Activated CD4-positive, alpha-beta T cell treated with anti-CD3 and anti-CD28 coated beads for 4 hours (primary cell): Measurements from ENCODE around the gene RPS25.
"Not testable (repeated sequence)": the region's sequence is repeated elsewhere in the genome, so short reads cannot be mapped to it uniquely, and the experiment has no call there.

Experiments
- DNase-seq, 2 donors: peaks; one replicate each; pipeline ENCODE4 v3.0.0-alpha.2; 2020

RPS25 gene

DNA sequence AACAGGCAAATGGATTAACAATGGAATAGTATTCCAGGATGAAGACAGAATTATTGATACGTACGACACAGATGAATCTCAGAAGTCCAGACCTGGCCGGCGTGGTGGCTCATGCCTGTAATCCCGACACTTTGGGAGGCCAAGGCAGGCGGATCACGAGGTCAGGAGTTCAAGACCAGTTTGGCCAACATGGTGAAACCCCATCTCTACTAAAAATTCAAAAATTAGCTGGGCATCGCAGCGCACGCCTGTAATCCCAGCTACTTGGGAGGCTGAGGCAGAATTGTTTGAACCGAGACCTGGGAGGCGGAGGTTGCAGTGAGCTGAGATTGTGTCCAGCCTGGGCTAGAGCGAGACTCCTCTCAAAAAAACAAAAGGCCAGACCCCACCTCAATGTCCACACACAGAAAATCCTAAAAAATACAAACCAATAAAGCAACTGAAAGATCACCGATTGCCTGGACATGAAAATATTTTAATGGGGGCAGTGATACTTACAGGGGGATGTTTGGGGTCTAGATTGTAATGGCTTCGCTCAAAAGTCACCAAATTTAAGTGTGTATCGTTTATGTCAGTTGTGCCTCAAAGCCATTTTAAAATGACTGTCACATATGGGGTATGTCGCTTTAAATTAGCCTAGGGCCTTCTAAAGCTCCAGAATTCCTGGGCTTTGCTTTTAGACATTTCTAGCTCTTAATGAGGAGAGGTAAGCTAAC is 3.8 kb downstream of the RPS25 start:
- no peak for DNase-seq

DNA sequence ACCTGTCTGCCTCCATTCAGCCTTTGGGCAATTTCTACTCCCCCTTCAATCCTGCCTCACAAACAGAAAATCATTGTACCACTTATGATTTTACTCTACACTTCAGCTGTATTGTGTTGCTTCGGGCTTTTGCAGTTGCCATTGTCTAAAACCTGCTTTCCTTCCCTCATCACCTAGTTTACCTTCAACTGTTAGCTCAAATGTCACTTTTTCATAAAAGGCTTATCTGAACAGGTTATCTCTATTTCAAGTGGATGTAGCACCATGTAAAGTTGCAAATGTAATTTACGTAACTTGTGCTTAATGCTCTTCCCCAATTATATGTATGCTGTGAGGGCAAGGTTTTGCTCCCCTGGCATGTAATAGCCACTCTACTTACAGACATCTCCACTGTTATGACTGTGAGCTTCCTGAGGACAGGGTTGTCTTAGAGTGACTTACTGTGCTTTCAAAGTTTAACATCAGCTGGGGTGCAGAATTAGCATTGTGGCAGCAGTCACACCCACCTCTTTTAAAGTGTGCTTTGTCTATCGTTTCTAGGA is 5.4 kb downstream of the RPS25 start:
- DNase-seq, result no peak

DNA sequence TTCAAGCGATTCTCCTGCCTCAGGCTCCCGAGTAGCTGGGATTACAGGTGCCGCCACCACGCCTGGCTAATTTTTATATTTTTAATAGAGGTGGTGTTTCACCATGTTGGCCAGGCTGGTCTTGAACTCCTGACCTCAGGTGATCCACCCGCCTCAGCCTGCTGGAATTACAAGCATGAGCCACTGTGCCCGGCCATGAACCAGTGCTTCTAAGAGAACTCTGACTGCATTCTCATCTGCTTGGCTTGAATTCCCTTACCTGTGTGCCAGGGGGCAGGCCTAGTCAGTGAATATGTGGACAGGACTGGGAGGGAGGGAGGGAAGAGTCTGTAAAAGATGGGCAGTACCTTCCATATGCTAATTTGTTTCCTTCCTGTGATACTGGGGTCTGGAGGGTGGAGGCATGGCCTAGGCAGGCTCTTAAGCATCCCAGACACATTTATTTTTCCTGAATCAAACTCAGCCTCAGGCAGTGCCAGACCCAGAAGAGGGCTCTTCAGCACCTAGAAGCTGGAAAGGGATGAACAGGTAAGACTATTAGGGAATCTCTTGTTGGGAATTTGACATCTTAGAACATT is 6.6 kb downstream of the RPS25 start:
- DNase-seq, result no peak

DNA sequence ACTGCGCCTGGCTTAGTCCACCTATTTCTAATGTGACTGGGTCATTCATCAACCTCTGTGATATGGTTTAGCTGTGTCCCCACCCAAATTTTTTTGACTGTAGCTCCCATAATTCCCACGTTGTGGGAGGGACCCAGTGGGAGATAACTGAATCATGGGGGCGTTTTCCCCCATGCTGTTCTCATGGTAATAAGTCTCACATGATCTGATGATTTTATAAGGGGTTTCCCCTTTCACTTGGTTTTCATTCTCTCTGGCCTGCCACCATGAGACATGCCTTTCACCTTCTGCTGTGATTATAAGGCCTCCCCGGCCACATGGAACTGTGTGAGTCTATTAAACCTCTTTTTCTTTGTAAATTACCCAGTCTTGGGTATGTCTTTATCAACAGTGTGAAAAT is 11.5 kb downstream of the RPS25 start:
- no peak for DNase-seq

DNA sequence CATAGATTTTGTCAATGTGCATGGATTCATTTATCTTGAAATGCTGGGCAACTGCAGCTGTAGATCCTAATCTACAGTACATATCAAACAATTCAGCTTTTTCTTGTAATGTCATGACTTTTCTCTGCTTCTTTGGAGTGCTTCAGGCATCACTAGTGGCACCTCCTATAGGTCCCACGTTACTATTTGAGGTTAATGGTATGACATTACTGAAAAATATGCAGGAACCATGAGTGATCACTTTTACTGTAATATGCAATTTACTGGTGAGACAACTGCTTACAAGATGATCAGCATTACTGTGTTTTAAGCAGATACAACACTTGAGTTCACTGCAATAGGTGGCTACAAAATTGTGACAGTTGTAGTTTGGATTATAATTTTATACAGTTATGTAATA is 17.2 kb downstream of the RPS25 start:
- no peak for DNase-seq

DNA sequence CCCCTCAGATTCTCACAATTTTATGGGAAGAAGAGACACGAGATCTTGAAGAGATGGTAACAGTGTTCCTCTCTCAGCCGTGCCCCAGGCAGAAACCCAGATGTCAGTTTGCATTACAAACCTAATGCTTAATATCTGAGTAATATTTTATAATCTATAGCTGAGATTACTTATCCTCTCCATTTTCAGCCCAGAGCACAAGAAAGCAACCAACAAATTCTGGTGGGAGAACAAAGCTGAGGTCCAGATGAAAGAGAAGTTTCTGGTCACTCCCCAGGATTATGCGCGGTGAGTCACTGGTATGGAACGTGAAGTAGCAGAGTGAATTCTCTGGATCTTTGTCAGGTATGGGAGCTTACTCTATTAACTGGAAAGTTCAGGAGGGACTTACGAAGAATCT is 19.3 kb downstream of the RPS25 start:
- no peak for DNase-seq

DNA sequence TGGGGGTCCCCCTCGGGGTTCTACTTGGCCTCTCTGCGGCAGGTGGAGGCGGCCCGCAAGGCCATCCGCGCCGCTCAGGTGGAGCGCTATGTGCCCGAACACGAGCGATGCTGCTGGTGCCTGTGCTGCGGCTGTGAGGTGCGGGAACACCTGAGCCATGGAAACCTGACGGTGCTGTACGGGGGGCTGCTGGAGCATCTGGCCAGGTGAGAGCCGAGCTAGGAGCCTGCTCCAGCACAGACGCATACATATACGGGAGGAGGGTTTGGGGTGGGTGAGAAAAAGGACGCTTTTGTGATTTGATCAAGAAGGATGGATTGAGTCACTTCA is 19.8 kb downstream of the RPS25 start:
- DNase-seq, result no peak

DNA sequence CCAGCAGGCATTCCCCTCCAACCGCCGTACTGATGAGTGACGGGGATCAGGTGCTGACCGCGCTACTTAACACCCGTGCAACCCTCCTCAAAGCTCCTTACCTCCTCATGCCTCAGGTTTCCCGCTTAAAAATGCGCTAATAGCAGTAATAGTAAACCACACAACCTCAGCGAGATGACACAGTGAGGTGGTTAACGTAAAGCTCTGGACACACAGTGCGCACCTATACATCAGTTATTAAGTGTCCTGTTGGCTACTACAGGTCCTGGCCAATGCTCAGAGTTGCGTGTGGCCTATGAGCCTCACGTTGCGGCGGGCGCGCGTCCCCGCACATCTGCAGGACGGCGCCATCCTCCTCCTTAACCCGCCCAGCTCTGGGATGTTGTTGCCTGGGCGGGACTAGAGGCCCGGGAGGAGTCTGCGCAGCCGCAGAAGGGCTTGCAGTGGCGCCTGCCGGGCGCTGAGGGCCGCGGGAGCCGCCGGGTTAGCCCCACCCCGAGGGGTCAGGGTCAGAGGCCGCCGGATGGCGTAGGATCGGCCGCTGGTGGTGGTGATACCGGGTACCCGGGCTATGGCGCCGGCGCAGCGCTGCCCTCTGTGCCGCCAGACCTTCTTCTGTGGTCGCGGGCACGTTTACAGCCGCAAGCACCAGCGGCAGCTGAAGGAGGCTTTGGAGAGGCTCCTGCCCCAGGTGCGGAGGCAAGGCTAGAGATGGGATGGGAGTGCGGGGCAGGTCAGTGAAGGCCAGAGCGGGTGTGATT is 20.3 kb downstream of the RPS25 start, which contains the start of gene CENATAC:
Gene CENATAC (plus strand): TSS at position 512 of the 761 bp plus-strand sequence. CDS start 60 bp downstream, at position 572.
- DNase-seq, result peak; percentile 95

DNA sequence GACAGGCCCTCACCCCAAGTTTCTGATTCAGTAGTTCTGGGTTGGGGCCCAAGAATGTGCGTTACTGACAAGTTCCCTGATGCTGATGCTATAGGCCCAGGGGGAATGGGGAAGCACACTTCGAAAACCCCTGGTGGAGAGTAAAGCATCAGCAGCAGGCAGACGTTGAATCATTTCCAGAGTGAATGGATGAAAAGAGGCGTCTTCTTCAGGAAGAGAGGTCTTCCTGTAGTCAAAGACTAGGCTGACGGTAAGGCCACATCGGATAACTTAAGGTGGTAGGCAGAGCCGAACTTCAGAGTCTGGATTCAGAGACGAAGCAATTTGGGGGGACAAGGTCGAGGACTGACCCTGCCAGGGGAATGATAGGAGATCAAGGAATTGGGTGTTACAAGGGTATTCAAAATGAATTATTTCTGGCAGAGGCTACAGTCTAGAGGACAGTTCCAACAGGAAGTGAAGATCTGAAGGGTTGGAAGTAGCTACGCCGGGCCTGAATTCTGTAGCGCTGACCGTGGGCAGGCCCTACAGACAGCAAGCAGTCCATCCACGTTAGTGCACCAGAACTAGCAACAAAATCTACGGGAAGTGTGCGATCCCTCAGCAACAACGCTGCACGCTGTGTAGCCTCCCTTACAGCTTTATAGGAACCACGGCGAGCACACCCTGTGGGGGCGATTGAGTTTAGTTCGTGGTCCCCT is 21.1 kb downstream of the RPS25 start:
- DNase-seq, result peak; percentile 8 to 37

DNA sequence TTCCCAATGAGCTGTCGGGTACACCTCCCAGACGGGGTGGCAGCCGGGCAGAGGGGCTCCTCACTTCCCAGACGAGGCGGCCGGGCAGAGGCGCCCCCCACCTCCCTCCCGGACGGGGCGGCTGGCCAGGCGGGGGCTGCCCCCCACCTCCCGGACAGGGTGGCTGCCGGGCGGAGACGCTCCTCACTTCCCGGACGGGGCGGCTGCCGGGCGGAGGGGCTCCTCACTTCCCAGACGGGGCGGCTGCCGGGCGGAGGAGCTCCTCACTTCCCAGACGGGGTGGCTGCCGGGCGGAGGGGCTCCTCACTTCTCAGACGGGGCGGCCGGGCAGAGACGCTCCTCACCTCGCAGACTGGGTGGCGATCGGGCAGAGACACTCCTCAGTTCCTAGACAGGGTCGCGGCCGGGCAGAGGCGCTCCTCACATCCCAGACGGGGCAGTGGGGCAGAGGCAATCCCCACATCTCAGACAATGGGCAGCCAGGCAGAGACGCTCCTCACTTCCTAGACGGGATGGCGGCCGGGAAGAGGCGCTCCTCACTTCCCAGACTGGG is 26.6 kb downstream of the RPS25 start:
- not testable (repeated sequence) for DNase-seq

DNA sequence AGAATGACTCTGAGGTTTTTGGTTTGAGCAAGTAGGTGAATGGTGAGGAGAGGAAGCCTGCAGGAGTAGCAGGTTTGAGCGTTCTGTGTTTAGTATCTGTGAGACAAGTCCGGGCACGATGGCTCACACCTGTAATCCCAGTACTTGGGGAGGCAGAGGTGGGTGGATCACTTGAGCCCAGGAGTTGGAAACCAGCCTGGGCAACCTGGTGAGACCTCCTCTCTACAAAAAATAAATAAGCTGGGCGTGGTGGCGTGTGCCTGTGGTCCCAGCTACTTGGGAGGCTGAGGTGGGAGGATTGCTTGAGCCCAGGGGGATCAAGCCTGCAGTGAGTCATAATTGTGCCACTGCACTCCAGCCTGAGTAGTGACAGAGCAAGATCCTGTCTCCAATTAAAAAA is 29.9 kb downstream of the RPS25 start:
- DNase-seq, result no peak

DNA sequence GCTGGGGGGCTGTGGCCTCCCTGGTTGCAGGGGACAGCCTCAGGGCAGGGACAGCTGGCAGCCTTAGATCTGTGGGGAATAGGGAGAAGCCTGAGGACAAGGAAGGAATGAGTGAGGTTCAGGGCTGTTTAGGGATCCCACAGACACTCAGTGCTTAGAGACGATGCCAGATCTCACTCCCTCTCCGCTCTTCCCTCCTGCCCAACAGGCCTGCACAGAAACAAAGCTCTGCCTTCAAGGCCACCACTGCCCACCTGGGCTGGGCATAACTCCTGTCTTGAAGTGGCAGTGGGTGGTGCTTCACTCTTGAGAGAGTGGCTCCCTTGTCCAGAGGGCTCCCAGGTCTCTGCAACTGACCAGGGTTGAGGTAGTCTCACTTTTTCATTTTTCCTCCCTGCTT is 33.3 kb downstream of the RPS25 start:
- DNase-seq, result no peak

DNA sequence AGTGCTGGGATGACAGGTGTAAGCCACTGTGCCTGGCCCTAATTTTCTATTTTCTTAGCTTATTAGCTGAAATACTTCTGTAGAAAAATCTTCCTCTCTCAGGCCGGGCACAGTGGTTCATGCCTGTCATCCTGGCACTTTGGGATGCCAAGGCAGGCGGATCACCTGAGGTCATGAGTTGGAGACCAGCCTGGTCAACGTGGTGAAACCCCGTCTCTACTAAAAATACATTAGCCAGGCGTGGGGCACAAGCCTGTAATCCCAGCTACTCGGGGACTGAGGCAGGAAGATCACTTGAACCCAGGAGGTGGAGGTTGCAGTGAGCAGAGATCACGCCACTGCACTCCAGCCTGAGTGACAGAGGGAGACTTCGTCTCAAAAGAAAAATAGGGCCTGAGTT is 33.8 kb downstream of the RPS25 start:
- DNase-seq, result not testable (repeated sequence)

DNA sequence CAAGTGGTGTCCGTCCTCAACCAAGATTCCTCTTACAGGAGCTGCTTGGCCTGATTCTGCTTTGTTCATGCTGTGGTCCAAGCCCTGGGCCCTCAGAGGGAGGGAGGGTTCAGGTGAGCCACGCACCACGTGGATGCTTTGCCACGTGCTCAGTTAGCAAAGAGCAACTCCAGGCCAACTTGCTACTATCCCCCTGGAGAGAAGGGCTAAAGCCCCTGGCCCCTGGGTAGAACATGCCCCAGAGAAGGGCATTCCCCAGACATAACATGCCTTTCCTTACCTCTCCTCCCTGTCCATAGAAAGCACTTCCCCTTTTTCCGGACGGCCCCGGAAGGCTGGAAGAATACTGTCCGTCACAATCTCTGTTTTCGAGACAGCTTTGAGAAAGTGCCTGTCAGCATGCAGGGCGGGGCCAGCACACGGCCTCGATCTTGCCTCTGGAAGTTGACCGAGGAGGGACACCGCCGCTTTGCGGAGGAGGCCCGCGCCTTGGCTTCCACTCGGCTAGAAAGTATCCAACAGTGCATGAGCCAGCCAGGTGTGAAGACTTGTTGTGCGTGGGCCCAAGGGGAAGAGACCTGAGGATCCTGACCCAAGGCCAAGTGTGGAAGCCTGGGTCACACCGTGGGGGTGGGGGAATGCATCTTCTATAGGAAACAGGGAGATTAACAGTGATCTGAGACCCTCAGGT is 37.8 kb downstream of the RPS25 start:
- DNase-seq, result no peak

DNA sequence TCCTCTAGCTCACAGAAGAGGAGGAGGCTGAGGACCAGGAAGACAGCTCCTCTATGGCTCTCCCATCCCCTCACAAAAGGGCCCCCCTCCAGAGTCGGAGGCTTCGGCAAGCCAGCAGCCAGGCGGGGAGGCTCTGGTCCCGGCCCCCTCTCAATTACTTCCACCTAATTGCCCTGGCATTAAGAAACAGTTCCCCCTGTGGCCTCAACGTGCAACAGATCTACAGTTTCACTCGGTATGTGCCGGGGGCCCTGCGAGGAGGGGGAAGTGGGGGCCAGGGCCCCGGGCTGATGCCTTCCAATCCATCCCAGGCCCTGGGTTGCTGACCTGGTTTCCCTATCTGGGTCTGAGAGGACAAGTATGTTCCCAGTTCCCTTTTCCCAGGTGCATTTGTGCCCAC is 38.7 kb downstream of the RPS25 start:
- no peak for DNase-seq

DNA sequence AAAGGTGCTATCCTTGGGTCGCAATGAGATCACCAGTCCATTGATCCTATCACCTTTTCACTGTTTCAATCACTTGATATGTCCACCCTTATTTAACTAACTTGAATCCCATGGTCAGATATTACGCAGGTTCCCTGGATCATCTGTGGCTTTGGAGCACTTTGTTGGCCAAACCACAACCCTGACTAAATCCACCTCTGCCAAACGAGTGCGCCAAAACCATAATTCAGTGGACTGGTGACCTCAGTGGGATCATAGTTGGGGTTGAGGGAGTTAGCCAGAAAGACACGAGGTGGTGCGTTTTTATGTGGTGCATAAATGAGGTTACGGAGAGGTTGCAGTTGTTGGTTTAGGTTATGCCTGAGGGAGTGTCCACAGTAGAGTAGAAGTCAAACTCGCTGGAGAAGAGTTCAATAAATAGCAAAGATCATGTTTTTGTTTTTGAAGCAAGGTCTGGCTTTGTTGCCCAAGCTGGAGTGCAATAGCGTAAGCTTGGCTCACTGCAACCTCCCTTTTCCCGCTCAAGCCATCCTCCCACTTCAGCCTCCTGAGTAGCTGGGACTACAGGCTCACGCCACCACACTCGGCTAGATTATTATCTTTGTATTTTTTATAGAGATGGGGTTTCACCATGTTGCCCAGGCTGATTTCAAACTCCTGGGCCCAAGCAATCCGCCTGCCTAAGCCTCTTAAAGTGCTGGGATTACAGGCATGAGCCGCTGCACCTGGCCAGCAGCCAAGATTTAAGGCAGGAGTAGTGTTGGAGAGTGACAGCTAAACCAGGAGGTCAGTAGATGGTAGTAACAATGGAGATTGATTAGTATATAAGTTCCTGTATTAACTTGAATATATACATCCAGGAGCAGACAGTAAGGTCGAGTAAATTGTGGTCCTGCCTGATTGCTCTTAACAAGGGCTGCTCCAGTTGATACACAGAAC is 42.1 kb downstream of the RPS25 start:
- no peak for DNase-seq

DNA sequence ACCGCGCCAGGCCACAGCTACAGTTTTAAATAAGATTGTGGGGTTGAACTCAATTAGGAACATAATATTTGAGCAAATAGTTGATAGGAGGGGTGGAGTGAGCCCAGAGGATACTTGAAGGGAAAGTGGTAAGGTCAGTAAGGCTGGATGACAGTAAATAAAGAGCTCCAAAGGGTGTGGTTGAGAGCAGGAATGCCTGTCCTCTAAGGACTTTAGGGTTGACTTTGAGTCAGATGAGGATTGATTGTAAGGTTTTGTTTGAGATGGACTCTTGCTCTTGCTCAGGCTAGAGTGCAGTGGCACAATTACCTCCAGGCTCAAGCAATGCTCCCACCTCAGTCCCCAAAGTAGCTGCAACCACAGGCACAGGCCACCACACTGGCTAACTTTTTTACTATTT is 44.2 kb downstream of the RPS25 start:
- DNase-seq, result no peak

DNA sequence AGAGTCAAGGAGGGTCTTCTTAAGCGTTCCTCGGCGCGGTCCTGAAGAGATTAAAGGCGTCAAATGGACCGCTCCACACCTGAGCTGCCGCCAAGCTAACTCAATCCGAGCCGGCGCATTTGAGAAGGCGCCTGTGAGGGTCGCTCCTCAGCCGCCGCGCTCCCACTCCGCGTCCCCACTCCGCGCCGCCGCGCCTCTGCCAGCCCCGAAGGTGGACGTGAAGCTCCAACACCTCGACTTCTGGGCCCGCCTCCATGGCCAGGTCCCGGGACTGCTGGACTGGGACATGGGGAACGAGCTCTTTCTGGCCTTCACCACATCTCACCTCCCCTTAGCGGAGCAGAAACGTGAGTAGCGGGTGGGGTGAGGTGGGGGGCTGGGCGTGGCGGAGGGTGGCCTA is 46.5 kb downstream of the RPS25 start, which contains the start of gene FOXR1:
Gene FOXR1 (plus strand): TSS at position 116 of the 400 bp plus-strand sequence. CDS start 171 bp downstream, at position 287.
- no peak for DNase-seq

DNA sequence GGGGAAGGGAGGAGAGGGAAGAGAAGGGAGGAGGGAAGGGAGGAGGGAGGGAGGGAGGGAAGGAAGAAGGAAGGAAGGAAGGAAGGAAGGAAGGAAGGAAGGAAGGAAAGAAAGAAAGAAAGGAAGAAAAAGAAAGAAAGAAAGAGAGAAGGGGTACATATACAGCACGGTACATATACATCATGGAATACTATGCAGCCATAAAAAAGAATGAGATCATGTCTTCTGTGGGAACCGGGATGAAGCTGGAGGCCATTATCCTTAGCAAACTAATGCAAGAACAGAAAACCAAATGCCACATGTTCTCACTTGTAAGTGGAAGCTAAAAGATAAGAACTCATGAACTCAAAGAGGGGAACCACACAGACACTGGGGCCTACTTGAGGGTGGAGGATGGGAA is 48.6 kb downstream of the RPS25 start:
- not testable (repeated sequence) for DNase-seq
